GM12874 (cell line): ENCODE results near the gene CCDC66.

ENCODE experiments used
- TF ChIP-seq, protein P1 (sequence below): IDR thresholded peaks from 2 replicates; pipeline ENCODE4 v1.5.1; 2011; ENCODE audit warnings: low read depth, mild to moderate bottlenecking, control low read depth, low read length, moderate library complexity; ENCODE audit not compliant: insufficient read depth

Gene CCDC66

DNA sequence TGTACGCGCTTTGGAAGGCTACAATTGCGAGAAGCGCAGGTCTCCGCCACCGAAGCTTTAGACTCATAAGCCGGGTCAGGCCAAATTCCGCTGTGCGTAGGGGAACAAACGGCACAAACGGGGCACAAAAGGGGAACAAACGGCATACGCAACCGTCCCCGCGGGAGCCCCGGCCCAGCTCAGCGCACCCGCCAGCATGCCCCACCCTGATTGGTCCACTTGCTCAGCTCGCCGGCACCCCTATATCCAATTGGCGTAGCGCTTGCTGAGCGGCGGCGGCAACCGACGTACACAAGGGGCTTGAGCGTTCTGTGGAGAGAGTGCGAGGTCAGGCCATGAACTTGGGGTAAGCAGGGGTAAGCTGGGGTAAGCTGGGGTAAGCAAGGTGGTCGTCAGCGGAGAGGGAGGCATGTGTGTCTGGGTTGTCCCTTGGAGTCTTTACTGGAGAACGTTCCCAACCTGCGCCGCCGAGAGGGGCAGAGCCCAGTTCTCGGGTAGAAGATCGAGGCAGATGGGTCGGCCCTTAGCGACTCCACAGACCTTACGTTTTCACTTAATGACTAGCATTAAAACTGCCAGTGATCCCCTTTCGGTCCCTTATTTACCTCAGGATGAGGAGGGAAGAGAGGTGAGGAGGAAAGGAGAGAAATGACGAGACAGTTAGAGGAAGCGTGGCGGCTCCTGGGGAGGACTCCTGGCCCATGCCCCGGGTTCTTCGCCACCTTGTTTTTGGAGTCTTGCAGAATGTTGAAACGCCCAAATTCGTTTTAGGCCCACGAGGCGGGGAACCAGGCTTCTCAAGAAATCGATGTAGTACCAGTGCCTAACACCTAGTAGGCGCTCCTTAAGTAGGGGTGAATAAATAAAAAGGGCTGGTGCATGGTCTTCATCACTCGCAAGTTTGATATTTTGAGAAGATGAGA, at the start of gene CCDC66:
Gene CCDC66 (plus strand): TSS at position 268 of the 923 bp plus-strand sequence. CDS start 68 bp downstream, at position 336.
- TF ChIP-seq, protein P1, sequence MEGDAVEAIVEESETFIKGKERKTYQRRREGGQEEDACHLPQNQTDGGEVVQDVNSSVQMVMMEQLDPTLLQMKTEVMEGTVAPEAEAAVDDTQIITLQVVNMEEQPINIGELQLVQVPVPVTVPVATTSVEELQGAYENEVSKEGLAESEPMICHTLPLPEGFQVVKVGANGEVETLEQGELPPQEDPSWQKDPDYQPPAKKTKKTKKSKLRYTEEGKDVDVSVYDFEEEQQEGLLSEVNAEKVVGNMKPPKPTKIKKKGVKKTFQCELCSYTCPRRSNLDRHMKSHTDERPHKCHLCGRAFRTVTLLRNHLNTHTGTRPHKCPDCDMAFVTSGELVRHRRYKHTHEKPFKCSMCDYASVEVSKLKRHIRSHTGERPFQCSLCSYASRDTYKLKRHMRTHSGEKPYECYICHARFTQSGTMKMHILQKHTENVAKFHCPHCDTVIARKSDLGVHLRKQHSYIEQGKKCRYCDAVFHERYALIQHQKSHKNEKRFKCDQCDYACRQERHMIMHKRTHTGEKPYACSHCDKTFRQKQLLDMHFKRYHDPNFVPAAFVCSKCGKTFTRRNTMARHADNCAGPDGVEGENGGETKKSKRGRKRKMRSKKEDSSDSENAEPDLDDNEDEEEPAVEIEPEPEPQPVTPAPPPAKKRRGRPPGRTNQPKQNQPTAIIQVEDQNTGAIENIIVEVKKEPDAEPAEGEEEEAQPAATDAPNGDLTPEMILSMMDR, result peak; percentile 74

DNA sequence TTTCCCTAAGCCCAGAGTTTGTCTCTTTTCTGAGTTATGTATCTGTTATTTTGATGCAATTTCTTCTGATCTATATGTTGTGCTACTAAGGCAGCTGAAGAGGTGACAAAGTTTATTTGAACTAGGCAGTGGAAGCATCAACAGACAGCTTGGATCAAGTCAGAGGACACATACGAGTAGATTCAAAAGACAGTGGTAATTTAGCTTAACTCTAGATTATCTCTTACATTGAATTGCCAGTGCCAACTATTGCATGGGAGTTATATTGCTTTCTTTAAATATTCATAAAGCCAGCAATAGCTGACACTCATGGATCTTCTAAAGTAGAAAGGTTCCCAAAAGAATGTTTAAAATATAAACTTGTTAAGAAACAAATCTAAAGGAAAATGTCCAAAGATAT, 37.3 kb upstream of the CCDC66 start:
- TF ChIP-seq, protein P1, result no peak

DNA sequence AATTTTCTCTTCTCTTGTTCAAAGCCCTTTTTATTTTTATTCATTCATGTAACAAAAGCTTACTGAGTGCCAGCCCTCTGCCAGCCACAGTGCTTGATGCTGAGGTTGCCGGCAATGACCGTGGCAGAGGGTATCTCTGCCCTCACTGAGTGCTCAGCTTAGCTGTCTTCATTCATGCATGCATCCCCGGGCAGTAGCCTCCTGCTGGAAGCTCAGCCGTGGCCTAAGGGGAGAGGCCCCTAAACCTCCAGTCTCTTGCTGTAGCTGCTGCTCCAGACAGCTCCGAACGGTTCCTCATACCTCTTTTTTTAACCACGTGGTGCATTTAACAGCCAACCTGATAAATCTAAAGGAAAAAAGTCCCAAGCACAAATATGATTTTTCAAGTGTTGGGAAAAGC, 34.6 kb upstream of the CCDC66 start:
- TF ChIP-seq, protein P1, result no peak

DNA sequence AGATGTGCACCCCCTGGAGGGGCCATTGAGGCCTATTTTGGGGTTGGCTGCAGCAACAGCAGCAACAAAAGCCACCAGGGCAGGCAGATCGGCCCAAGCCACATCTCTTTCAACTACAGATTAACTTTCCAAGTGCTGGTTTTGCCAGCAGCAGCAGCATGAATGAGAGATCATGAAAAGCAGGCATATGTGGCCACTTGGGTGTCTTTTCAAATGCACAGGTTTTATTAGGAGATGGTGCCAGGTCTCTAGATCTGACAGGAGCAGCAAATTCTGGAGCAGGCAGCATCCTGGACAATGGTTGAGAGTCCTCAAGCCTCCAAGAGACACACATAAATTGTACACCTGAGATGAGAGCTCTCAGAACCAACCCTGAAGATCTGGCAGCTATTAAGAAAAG, 31.7 kb upstream of the CCDC66 start:
- TF ChIP-seq, protein P1, result no peak

DNA sequence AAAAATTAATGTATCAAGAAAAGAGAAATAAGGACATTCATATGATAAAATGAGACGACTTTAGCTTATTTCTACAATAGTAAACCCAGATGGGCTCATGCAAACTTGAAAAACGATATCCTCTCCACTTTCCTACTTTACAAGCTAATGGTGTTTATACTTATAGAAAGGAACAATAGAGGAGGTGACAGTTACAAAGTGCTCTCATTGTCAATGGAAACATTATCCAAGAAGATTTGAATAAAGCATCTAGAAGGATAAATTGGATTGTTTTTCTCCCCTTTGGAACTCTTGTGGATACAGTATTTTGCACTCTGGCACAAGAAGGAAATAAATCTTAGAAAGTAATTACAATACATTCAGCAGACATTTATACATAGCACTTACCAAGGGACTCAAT, 20.2 kb upstream of the CCDC66 start:
- TF ChIP-seq, protein P1, result no peak

DNA sequence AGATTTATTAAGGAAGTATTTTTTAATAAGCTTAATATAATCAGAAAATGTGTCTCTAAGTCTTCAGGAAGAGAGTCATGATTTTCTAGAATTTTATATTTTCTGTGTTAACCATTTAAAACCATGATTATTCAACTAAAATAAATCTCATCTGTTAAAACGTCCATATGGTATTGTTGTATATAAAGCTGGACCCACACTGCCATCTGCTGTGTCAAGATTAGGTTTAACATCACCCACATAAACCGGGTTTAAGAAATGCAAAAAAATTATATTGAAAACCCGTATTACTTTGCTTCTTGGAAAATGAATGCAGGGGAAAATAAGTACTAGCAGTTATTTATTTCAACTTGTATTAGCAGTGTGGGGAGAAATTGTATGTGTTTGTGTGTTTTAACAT, 9.5 kb upstream of the CCDC66 start:
- TF ChIP-seq, protein P1, result no peak

DNA sequence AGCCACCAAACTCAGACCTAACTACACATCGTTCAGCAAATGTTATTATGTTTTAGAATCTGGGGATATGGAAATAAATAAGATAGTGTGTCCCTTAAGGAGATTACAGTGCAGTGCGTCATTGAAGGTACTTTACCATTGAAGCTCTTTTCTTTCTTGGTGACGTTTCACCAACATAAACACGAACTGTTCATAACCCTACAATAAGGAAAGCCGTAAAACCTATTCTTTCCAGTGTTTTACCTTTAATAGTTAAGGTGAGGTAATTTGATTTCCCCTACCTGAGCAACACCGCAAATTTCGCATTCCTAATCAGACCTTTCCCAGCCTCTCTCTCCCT, 826 bp downstream of the CCDC66 start:
- TF ChIP-seq, protein P1, result no peak
